ENCODE data around the gene IGSF8.
A peak's percentile ranks its signal among the peaks of the same experiment; 100 is the strongest.

IGSF8 gene

GRCh38 chr1:160084771-160085321, 13.6 kb downstream of the IGSF8 start:
- DNase-seq = no peak

- DNase-seq = peak; percentile 88
Observed at GRCh38 chr1:160083968-160084770, 14.2 kb downstream of the IGSF8 start.

GRCh38 chr1:160082926-160083325, 15.5 kb downstream of the IGSF8 start:
- no peak for DNase-seq

GRCh38 chr1:160082487-160082886, 15.9 kb downstream of the IGSF8 start:
- DNase-seq = no peak

GRCh38 chr1:160081261-160081936, 17.0 kb downstream of the IGSF8 start, which contains the start of gene KCNJ9:
TSS of gene KCNJ9 (plus strand) at chr1:160081538. CDS start at chr1:160084031, 2,493 bp downstream.
- DNase-seq = peak; percentile 30

- no peak for DNase-seq
Observed at GRCh38 chr1:160080381-160081100, 17.9 kb downstream of the IGSF8 start.

GRCh38 chr1:160079448-160079847, 19.0 kb downstream of the IGSF8 start:
- no peak for DNase-seq

GRCh38 chr1:160078512-160079195, 19.8 kb downstream of the IGSF8 start:
- peak; percentile 17 for DNase-seq

GRCh38 chr1:160077486-160077885, 20.9 kb downstream of the IGSF8 start:
- no peak for DNase-seq

- no peak for DNase-seq
Observed at GRCh38 chr1:160076295-160076694, 22.1 kb downstream of the IGSF8 start.

GRCh38 chr1:160075836-160076235, 22.6 kb downstream of the IGSF8 start:
- DNase-seq = no peak

GRCh38 chr1:160074865-160075264, 23.6 kb downstream of the IGSF8 start:
- no peak for DNase-seq

GRCh38 chr1:160071289-160071688, 27.1 kb downstream of the IGSF8 start:
- DNase-seq = no peak

GRCh38 chr1:160070243-160071163, 27.9 kb downstream of the IGSF8 start:
- peak; percentile 71 for DNase-seq

- DNase-seq = no peak
Observed at GRCh38 chr1:160069460-160070231, 28.8 kb downstream of the IGSF8 start, which contains the start of gene KCNJ10. TSS of gene KCNJ10 (minus strand) at chr1:160070160. CDS start at chr1:160042532, 27,628 bp downstream.

- no peak for DNase-seq
Observed at GRCh38 chr1:160068225-160068624, 30.2 kb downstream of the IGSF8 start.

GRCh38 chr1:160066829-160067745, 31.3 kb downstream of the IGSF8 start:
- DNase-seq = no peak

- DNase-seq = no peak
Observed at GRCh38 chr1:160064746-160065145, 33.7 kb downstream of the IGSF8 start.

GRCh38 chr1:160064164-160064563, 34.3 kb downstream of the IGSF8 start:
- DNase-seq = no peak

All from NCI-H1105 treated with DMSO at 0.1 percent for 48 hours (cell line).